Activated CD8-positive, alpha-beta memory T cell treated with anti-CD3 and anti-CD28 coated beads for 36 hours (primary cell): Measurements from ENCODE around the gene MEX3C. TPM values are rescaled to one million over a fixed set of nuclear protein-coding genes. Genes with fewer than 3 reads are reported as not detected.

ENCODE experiments used
- CTCF ChIA-PET: fragments of 350-600 bp; sonication (Branson Sonifier 250); formaldehyde crosslinking; loops from one replicate; lab custom pipeline; 2021; ENCODE audit warnings: antibody characterized with exemption; lab: Charles Lee
- POLR2A ChIA-PET: fragments of 350-600 bp; sonication (Branson Sonifier 250); formaldehyde crosslinking; loops from one replicate; lab custom pipeline; 2021; ENCODE audit warnings: antibody characterized with exemption; lab: Charles Lee
- total RNA-seq, 2 experiments: library from RNA; stranded (reverse); gene quantifications; one replicate each; pipeline ENCODE4 v1.2.3, GENCODE V29; 2021

MEX3C gene
- total RNA-seq, result 10 to 100 TPM; 67.8 to 69.9 TPM

- ChIA-PET CTCF (interaction anchor here (0.6 to 1.7 kb wide), 5 partner anchors 11 to 88 kb away, joined by 3 to 5 read pairs (median 4); no protein-coding TSS in a partner anchor), POLR2A (interaction anchor here (1.0 to 2.3 kb wide), 6 partner anchors 10 to 168 kb away, joined by 3 to 9 read pairs (median 4); partner anchors contain the start of gene SMAD4)
Measured at GRCh38 chr18:51197661-51198424, at the start of gene MEX3C. Gene MEX3C (minus strand): TSS chr18:51197681. CDS start chr18:51197320, 361 bp downstream.

GRCh38 chr18:51241226-51241625 is 43.7 kb upstream of the MEX3C start:
- POLR2A ChIA-PET, result no interaction called here
- CTCF ChIA-PET, result no interaction called here

GRCh38 chr18:51236225-51236624 is 38.7 kb upstream of the MEX3C start:
- CTCF ChIA-PET, result no interaction called here
- POLR2A ChIA-PET, result no interaction called here

- POLR2A ChIA-PET, result interaction anchor here (0.7 to 1.1 kb wide), 2 partner anchors 41 to 111 kb away, joined by 4 to 8 read pairs; no protein-coding TSS in a partner anchor
- CTCF ChIA-PET, result interaction anchor here (0.7 kb wide), 1 partner anchor 124 kb away, joined by 3 read pairs; no protein-coding TSS in a partner anchor
Measured at GRCh38 chr18:51235009-51235789, 37.7 kb upstream of the MEX3C start.

GRCh38 chr18:51234117-51235008 is 36.9 kb upstream of the MEX3C start:
- ChIA-PET POLR2A (interaction anchor here (1.1 kb wide), 1 partner anchor 40 kb away, joined by 4 read pairs; no protein-coding TSS in a partner anchor), CTCF (no interaction called here)

- ChIA-PET CTCF (no interaction called here), POLR2A (no interaction called here)
Measured at GRCh38 chr18:51229328-51229727, 31.8 kb upstream of the MEX3C start.

- CTCF ChIA-PET, result no interaction called here
- POLR2A ChIA-PET, result no interaction called here
Measured at GRCh38 chr18:51227660-51228059, 30.2 kb upstream of the MEX3C start.

GRCh38 chr18:51226587-51227350 is 29.3 kb upstream of the MEX3C start:
- CTCF ChIA-PET, result no interaction called here
- POLR2A ChIA-PET, result no interaction called here

- POLR2A ChIA-PET, result no interaction called here
- CTCF ChIA-PET, result no interaction called here
Measured at GRCh38 chr18:51226068-51226467, 28.6 kb upstream of the MEX3C start.

- ChIA-PET POLR2A (interaction anchor here (1.5 kb wide), 1 partner anchor 17 kb away, joined by 4 read pairs; no protein-coding TSS in a partner anchor), CTCF (no interaction called here)
Measured at GRCh38 chr18:51212606-51213005, 15.1 kb upstream of the MEX3C start.

GRCh38 chr18:51211552-51211951 is 14.1 kb upstream of the MEX3C start:
- POLR2A ChIA-PET, result interaction anchor here (1.5 kb wide), 1 partner anchor 15 kb away, joined by 4 read pairs; no protein-coding TSS in a partner anchor
- CTCF ChIA-PET, result no interaction called here

- ChIA-PET CTCF (interaction anchor here (0.6 to 1.7 kb wide), 5 partner anchors 10 to 87 kb away, joined by 3 to 5 read pairs (median 4); no protein-coding TSS in a partner anchor), POLR2A (interaction anchor here (0.5 to 2.3 kb wide), 8 partner anchors 9 to 172 kb away, joined by 3 to 9 read pairs (median 4); partner anchors contain the start of gene SMAD4)
Measured at GRCh38 chr18:51196811-51197660, 445 bp downstream of the MEX3C start.

- ChIA-PET CTCF (interaction anchor here (0.9 to 1.6 kb wide), 2 partner anchors 15 to 28 kb away, joined by 3 to 4 read pairs; no protein-coding TSS in a partner anchor), POLR2A (interaction anchor here (0.8 to 2.3 kb wide), 8 partner anchors 8 to 44 kb away, joined by 3 to 9 read pairs (median 4); no protein-coding TSS in a partner anchor)
Measured at GRCh38 chr18:51196118-51196810, 1.2 kb downstream of the MEX3C start.

GRCh38 chr18:51195451-51196117 is 1.9 kb downstream of the MEX3C start:
- ChIA-PET CTCF (interaction anchor here (0.5 to 1.4 kb wide), 3 partner anchors 14 to 43 kb away, joined by 3 to 4 read pairs (median 3); no protein-coding TSS in a partner anchor), POLR2A (interaction anchor here (0.8 to 2.3 kb wide), 6 partner anchors 7 to 316 kb away, joined by 3 to 9 read pairs (median 4); no protein-coding TSS in a partner anchor)

- ChIA-PET POLR2A (interaction anchor here (0.8 to 1.2 kb wide), 2 partner anchors 40 to 316 kb away, joined by 3 to 4 read pairs; no protein-coding TSS in a partner anchor), CTCF (interaction anchor here (0.5 to 1.4 kb wide), 2 partner anchors 41 to 43 kb away, joined by 3 to 4 read pairs; no protein-coding TSS in a partner anchor)
Measured at GRCh38 chr18:51195086-51195450, 2.4 kb downstream of the MEX3C start.
